ENCODE measurements around the gene ZSWIM3. TPM values are rescaled to one million over a fixed set of nuclear protein-coding genes. Genes with fewer than 3 reads are reported as not detected.

ZSWIM3 gene
- total RNA-seq, 1 experiment from 2014 or later, result 4.2 TPM

DNA sequence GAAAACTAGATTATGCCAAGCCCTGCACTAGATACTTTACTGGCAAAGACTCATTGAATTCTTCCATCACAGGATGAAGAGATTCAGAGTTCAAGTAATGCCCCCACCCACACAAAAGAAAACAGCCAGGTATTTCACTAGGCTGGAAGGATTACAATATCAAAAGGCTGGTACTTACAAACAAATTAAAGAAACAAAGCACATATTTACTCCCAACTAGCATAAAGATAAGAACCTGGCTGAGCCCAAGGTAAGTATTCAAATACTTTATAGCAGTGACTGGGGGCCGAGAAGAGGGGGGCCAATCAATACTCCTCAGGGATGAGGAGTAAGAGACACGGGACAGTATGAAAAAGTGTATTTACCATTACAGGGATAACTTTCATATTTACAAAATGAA, 3.9 kb upstream of the ZSWIM3 start:
- intact Hi-C loops (cut with micrococcal nuclease), result no loop called here
- no peaks in the 10 kb centered on the region for H3K9me2 ChIP-seq (replicated peaks; ENCODE audit: low read length)
- H3K4me3 ChIP-seq (ENCODE audit: low read length), result no peak overlapping the region
- no peak for TF ChIP-seq EZH2 (IDR thresholded peaks at IDR 0.05; ENCODE audit: low read length, unreplicated experiment)
- no peak for TF ChIP-seq EZH2phosphoT487 (IDR thresholded peaks at IDR 0.05; ENCODE audit: borderline replicate concordance, low read length)
- TF ChIP-seq, protein P1, sequence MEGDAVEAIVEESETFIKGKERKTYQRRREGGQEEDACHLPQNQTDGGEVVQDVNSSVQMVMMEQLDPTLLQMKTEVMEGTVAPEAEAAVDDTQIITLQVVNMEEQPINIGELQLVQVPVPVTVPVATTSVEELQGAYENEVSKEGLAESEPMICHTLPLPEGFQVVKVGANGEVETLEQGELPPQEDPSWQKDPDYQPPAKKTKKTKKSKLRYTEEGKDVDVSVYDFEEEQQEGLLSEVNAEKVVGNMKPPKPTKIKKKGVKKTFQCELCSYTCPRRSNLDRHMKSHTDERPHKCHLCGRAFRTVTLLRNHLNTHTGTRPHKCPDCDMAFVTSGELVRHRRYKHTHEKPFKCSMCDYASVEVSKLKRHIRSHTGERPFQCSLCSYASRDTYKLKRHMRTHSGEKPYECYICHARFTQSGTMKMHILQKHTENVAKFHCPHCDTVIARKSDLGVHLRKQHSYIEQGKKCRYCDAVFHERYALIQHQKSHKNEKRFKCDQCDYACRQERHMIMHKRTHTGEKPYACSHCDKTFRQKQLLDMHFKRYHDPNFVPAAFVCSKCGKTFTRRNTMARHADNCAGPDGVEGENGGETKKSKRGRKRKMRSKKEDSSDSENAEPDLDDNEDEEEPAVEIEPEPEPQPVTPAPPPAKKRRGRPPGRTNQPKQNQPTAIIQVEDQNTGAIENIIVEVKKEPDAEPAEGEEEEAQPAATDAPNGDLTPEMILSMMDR (conservative IDR thresholded peaks at IDR 0.05; ENCODE audit: low read depth, low read length), result no peak
- H3K9ac ChIP-seq (ENCODE audit: low read length), result no peak overlapping the region
- no peak overlapping the region for H3K4me2 ChIP-seq (ENCODE audit: low read length)
- H3K4me1 ChIP-seq (ENCODE audit: insufficient read depth, low read length), result peaks cover 17% of the 10 kb centered on the region
- H3K27ac ChIP-seq (ENCODE audit: low read length), result no peak overlapping the region
- ChIA-PET POLR2A (ENCODE audit: unreplicated experiment) (no interaction called here), CTCF (no interaction called here)
- no peak overlapping the region for H2AFZ ChIP-seq (ENCODE audit: low read length)
- ATAC-seq, result no peak
- H3F3A ChIP-seq (ENCODE audit: low read length, unreplicated experiment), result no peaks in the 10 kb centered on the region
- no peak for DNase-seq
- no peaks in the 10 kb centered on the region for H3K9me3 ChIP-seq (ENCODE audit: low read length)
- no peaks in the 10 kb centered on the region for H4K20me1 ChIP-seq (ENCODE audit: low read length)
- H3K36me3 ChIP-seq (ENCODE audit: low read depth, low read length), result 0 out of 2 replicates have a peak, but pooled peaks cover 8% of the 10 kb centered on the region
- H3K27me3 ChIP-seq (ENCODE audit: low read length), result no peaks in the 10 kb centered on the region
- peaks cover 20% of the 10 kb centered on the region for H3K79me2 ChIP-seq (ENCODE audit: low read length)
- BruUV-seq (replicated peaks), result no TSS peak

DNA sequence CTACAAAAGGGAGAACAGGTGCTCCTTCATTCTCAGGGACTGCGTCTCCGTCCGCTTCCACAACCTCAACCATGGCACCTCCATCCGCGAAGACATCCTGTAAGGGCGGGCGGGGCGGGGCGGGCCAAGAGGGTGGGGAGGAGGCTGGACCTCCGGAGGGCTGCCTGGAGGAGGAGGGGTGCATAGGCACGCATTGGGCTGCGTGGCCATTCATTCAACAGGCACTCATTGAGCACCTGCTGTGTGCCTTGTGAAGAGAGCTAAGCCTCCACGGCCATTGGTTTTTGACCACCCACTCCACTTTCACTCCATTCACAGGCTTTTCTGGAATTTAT, 435 bp downstream of the ZSWIM3 start:
- no peaks in the 10 kb centered on the region for H3K27me3 ChIP-seq (ENCODE audit: low read length)
- H3K9me3 ChIP-seq (ENCODE audit: low read length), result no peaks in the 10 kb centered on the region
- no peak overlapping the region for H3K27ac ChIP-seq (ENCODE audit: low read length)
- H3K9me2 ChIP-seq (replicated peaks; ENCODE audit: low read length), result no peaks in the 10 kb centered on the region
- DNase-seq (no peak), ATAC-seq (no peak)
- peaks cover 25% of the 10 kb centered on the region for H3K79me2 ChIP-seq (ENCODE audit: low read length)
- H3K4me3 ChIP-seq (ENCODE audit: low read length), result peak overlapping the region; percentile 87
- ChIA-PET CTCF (no interaction called here), POLR2A (ENCODE audit: unreplicated experiment) (interaction anchor here (0.5 kb wide), 1 partner anchor 77 kb away, joined by 4 read pairs; no protein-coding TSS in a partner anchor)
- TF ChIP-seq EZH2phosphoT487 (IDR thresholded peaks at IDR 0.05; ENCODE audit: borderline replicate concordance, low read length) (no peak), EZH2 (IDR thresholded peaks at IDR 0.05; ENCODE audit: low read length, unreplicated experiment) (no peak)
- TF ChIP-seq, protein P1 (conservative IDR thresholded peaks at IDR 0.05; ENCODE audit: low read depth, low read length), result no peak
- H3K4me1 ChIP-seq (ENCODE audit: insufficient read depth, low read length), result peaks cover 30% of the 10 kb centered on the region
- peak overlapping the region; percentile 88 for H3K4me2 ChIP-seq (ENCODE audit: low read length)
- H2AFZ ChIP-seq (ENCODE audit: low read length), result peak overlapping the region; percentile 72
- intact Hi-C loops (cut with micrococcal nuclease), result loop anchor here (1.0 to 2.0 kb wide), 2 partner anchors 23 to 46 kb away; partner anchors contain the start of genes UBE2C and ZSWIM1
- 0 out of 2 replicates have a peak, but pooled peaks cover 8% of the 10 kb centered on the region for H3K36me3 ChIP-seq (ENCODE audit: low read depth, low read length)
- H4K20me1 ChIP-seq (ENCODE audit: low read length), result no peaks in the 10 kb centered on the region
- H3K9ac ChIP-seq (ENCODE audit: low read length), result peak overlapping the region; percentile 45
- no TSS peak for BruUV-seq (replicated peaks)
- H3F3A ChIP-seq (ENCODE audit: low read length, unreplicated experiment), result no peaks in the 10 kb centered on the region

DNA sequence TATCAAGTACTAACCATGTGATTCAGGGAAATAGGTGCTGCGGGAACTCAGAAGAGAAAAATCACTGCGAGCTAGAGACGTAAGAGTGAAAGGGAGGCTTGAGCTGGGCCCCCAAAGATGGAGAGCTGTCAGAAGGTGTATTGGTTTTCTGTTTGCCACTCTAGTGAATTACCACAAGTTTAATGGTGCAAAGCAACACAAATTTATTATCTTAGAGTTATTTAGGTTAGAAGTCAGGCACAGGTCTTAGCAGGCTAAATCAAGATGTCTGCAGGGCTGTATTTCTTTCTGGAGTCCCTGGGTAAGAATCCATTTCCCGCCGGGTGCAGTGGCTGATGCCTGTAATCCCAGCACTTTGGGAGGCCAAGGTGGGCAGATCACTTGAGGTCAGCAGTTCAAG, 2.5 kb downstream of the ZSWIM3 start:
- Histone ChIP-seq H3K79me2 (ENCODE audit: low read length) (peaks cover 24% of the 10 kb centered on the region), H3K4me2 (ENCODE audit: low read length) (no peak overlapping the region), H3K4me3 (ENCODE audit: low read length) (no peak overlapping the region), H4K20me1 (ENCODE audit: low read length) (no peaks in the 10 kb centered on the region), H3K9ac (ENCODE audit: low read length) (no peak overlapping the region), H3K4me1 (ENCODE audit: insufficient read depth, low read length) (peaks cover 30% of the 10 kb centered on the region), H3K9me2 (replicated peaks; ENCODE audit: low read length) (no peaks in the 10 kb centered on the region), H3F3A (ENCODE audit: low read length, unreplicated experiment) (no peaks in the 10 kb centered on the region), H3K9me3 (ENCODE audit: low read length) (no peaks in the 10 kb centered on the region), H3K27me3 (ENCODE audit: low read length) (no peaks in the 10 kb centered on the region), H3K27ac (ENCODE audit: low read length) (peak overlapping the region; percentile 65), H3K36me3 (ENCODE audit: low read depth, low read length) (no peaks in the 10 kb centered on the region), H2AFZ (ENCODE audit: low read length) (no peak overlapping the region)
- ATAC-seq, result no peak
- ChIA-PET POLR2A (ENCODE audit: unreplicated experiment) (no interaction called here), CTCF (no interaction called here)
- no peak for DNase-seq
- no TSS peak for BruUV-seq (replicated peaks)
- intact Hi-C loops (cut with micrococcal nuclease), result no loop called here
- TF ChIP-seq, protein P1 (conservative IDR thresholded peaks at IDR 0.05; ENCODE audit: low read depth, low read length), result no peak
- no peak for TF ChIP-seq EZH2phosphoT487 (IDR thresholded peaks at IDR 0.05; ENCODE audit: borderline replicate concordance, low read length)
- no peak for TF ChIP-seq EZH2 (IDR thresholded peaks at IDR 0.05; ENCODE audit: low read length, unreplicated experiment)
